Tibial nerve (tissue), 4 donors: Measurements from ENCODE around the gene CFHR1.

Experiments
- CTCF ChIP-seq, 5 experiments: fragments of 200-600 bp in 3 of 5; fragments of 450-650 bp in 2 of 5; sonication (generic) in 3 of 5; IDR thresholded peaks; one replicate each; pipeline ENCODE4 v1.5.1; 2016 to 2019; ENCODE audit warnings: antibody characterized with exemption in 5 of 5, mild to moderate bottlenecking in 3 of 5, moderate library complexity in 2 of 5
- EP300 ChIP-seq, 2 donors: sonication (generic); formaldehyde crosslinking; IDR thresholded peaks; one replicate each; pipeline ENCODE4 v1.6.1; 2017; ENCODE audit warnings: antibody characterized with exemption in 2 of 2, mild to moderate bottlenecking in 1 of 2
- POLR2A ChIP-seq, 2 donors: fragments of 450-650 bp; IDR thresholded peaks; one replicate each; pipeline ENCODE4 v1.6.1; 2017; ENCODE audit warnings: antibody characterized with exemption in 2 of 2, mild to moderate bottlenecking in 2 of 2, moderate library complexity in 2 of 2

- TF ChIP-seq CTCF (IDR thresholded peaks at IDR 0.05) (no peak), EP300 (IDR thresholded peaks at IDR 0.05) (no peak), POLR2A (IDR thresholded peaks at IDR 0.05) (no peak)
Measured at GRCh38 chr1:196797891-196798290, 21.6 kb upstream of the CFHR1 start.
